Esophagus muscularis mucosa (tissue), 3 donors: ENCODE data around the gene TATDN2.

ENCODE experiments used
- CTCF ChIP-seq, 3 experiments: fragments of 200-600 bp in 2 of 3; fragments of 450-650 bp in 1 of 3; sonication (generic) in 2 of 3; IDR thresholded peaks; one replicate each; pipeline ENCODE4 v1.5.1; 2017 to 2019; ENCODE audit warnings: antibody characterized with exemption in 3 of 3, mild to moderate bottlenecking in 2 of 3, moderate library complexity in 1 of 3
- POLR2A ChIP-seq: fragments of 450-650 bp; IDR thresholded peaks from one replicate; pipeline ENCODE4 v1.6.1; 2017; ENCODE audit warnings: antibody characterized with exemption, moderate library complexity, mild to moderate bottlenecking, low read depth
- POLR2AphosphoS5 ChIP-seq, 2 donors: sonication (generic); formaldehyde crosslinking; IDR thresholded peaks; one replicate each; pipeline ENCODE4 v1.6.1; 2017; ENCODE audit warnings: antibody characterized with exemption in 2 of 2

GRCh38 chr3:10278501-10278900 lies 30.2 kb downstream of the TATDN2 start:
- TF ChIP-seq POLR2AphosphoS5 (IDR thresholded peaks at IDR 0.05) (no peak), POLR2A (no peak), CTCF (IDR thresholded peaks at IDR 0.05) (no peak)
